HG03095 (cell line): ENCODE data around the gene SYCP2.

Experiments
- ATAC-seq: cut with Tn5 transposase; IDR thresholded peaks from one replicate; pipeline ENCODE4 v1.9.1; 2021; ENCODE audit warnings: moderate library complexity; ENCODE audit not compliant: unreplicated experiment

Gene SYCP2

DNA sequence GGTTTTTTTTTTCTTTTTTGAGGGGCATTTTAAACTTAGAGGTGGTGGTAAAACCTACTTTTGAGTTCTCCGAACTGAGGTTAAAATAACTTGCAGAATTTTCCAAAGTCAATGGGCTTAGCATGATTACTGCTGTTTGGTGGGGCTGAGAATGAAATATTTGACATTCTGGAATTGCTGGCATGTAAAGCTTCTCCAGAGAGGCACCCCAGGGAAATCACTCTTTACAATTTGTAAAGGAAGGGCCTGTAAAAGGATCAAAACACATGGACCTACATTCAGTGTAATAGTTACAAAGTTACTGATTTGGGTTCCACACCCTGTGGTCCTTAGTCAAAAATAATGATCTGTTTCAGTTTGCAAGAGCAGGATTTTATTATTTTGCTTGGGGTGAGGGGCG, 12.3 kb upstream of the SYCP2 start:
- no peak for ATAC-seq

DNA sequence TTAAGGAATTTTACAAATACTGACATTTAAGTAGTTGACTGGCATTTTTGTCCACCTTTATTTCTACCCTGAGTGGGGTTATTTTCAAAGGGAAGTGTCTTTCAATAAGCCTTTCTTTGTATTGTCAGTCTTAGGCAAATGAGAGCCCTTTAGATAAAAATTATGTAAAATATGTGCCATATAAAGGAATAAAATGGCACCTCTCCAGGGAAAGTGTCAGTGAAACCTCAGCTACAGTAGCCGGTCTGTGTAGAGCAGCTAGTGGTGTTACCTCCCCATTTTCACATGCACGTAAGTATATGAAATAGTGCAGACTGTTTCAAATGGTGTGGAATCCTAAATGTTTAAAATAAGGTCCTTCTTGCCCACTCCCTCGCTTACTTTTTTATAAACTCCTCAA, 11.7 kb upstream of the SYCP2 start:
- no peak for ATAC-seq

DNA sequence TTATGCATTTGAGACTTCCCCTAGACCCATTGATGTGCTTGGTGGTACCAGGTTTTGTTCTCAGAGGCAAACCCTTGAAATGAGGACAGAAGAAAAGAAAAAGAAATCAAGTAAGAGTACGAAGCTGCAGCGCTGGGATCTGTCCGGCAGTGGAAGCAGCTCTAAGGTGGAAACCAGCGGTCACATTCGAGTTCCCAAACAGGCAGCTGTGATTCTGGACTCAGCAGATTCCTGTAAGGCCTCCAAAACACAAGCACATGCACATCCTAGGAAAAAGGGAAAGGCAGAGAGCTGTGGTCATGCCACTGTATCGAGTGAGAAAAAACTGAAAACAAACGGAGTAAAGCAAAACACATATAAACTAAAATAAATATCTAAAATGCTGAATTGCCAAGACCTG, 11.3 kb upstream of the SYCP2 start:
- ATAC-seq: no peak

DNA sequence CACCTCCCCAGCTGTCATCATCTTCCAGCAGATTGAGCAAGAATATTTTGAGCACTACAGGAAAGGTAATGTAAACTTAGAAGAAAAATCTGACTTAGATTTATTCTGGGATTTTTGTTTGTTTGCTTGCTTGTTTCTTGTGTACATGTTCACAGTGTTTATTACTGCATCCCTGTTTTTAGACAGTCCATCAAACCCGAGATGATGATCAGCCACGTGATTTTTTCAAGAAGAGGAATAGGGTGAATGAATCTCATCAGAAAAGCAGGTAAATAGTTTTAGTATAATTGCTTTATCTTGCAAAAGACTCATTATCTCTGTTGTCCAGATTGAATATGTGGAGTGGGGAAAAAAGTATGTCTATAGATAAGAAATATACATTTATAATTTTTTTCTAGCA, 8.8 kb upstream of the SYCP2 start:
- ATAC-seq: no peak

DNA sequence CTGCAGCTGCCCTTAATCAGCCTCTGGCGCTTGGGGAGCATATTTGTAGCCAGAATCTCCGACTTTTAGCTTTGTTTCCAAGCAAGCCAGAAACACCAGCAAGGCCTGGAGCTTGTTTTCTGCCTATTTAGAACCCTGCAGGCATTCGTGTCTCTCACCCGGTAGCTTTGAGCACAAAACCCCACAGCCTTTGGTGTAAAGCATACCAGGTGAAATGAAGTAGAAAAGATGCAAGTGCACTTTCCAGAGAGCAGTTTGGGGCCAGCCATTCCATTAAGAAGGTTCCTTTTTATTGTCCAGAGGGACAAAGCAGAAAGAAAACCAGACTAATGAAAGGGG, 7.5 kb upstream of the SYCP2 start:
- ATAC-seq: no peak

DNA sequence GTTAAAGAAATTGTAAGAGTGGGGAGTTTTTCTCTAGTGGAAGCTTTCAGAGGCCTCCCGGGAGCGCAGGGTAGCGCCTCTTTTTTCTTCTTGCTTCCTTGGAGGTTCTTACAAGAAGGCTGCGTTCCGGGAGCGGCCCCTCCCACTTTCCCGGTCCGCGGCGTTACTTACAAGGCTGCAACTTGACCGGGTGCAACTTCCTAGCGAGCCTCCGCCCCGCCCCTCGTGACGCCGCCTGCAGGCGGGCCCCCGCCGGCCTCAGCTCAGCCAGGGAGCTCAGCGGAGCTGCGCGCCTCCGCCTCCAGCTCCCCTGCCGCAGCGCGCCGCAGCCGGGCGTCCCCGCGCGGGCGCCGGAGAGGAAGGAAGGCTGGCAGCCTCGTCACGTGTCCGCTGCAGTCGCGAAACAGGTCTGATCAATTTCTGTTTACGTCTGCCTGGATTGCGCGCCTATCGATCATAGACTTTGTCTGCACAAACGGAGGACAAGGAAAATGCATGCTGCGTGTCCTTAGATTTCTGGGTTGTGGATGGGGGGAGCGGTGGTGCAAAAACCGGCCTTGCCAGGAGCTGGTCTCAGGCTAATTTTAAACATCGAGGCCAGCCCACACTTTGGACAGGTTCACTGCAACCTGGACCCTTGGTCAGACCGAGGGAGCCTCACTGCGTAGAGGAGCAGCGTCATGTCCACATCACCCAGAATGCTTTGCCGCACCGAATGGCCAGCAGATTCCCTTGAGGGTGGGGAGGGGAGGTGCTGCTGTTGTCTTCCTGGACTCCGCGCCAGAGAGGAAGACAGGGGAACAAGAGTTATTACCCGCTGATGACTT, 6.9 kb upstream of the SYCP2 start, which contains the start of the genes FAM217B and PPP1R3D:
Gene FAM217B, plus strand, starts transcription at position 261 of the 827 bp plus-strand sequence. CDS start 3,555 bp downstream, outside the sequence.
Gene PPP1R3D, minus strand, starts transcription at position 177 of the 827 bp plus-strand sequence. CDS start 374 bp downstream, outside the sequence.
- ATAC-seq: peak; percentile 95

DNA sequence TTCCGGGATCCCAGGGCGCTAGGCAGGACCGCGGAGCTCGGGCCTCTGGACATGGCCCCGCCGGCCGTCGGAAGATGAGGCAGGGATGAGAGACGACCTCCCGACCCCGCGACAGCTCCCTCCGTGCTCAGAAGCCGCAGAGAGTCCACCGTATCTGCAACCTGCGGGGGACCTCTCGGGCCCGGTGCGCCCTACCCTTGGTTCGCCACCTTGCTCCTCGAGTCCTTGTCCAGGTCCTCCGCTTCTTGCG, 6.4 kb upstream of the SYCP2 start:
- ATAC-seq: peak; percentile 29

DNA sequence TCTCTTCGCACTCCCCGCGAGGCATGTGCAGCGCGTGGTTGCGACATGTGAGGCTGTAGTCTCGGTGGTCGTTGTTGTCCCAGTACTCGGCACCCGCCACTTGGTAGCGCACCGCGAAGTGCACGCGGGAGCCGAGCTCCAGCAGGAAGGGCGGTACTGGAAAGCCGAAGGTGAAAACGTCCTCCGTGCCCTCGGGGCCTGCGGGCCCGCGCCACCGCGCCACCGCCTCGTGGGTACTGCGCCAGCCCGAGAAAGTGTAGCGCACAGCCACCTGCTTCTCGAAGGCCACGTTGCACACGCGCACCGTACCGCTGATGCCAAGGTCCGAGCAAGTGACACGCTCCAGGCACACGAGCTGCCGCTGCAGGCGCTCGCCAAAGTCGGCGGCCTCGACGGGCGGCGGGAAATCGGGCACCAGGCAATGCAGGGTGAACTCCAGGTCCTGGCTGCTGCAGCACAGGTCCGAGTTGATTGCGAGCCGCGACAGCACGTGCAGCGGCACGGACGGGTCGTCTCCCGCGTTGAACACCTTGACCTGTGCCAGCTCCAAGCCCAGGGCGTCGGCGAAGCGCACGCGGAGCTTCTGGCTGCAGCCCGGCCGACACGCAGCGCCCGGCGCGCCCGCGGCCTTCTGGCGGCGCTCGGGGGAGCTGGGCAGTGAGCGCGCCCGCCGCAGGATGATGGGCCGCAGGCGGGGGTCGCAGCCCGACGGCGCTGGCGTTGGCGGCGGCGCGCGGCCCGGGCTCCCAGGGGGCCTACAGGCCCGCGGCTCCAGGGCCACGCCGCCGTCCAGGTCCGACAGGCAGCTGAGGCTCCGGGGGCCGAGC, 5.8 kb upstream of the SYCP2 start:
- ATAC-seq: peak; percentile 34

DNA sequence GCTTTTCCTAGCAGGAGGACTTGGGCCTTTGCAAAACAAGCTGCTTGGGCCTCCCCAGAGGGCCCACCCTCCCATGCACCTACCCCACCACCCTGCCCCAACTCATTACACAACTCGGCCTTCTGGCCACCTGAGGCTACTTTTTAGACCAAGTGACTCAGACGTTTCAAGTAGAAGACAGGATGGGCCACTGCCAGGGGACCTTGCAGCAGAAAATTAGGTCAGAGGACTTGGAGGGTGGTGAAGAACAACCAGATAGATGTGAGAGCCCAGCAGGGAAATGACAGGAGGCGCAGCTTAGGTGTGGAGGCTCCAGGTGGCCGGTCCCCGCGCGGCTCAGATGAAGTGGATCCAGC, 5.2 kb upstream of the SYCP2 start:
- ATAC-seq: no peak

DNA sequence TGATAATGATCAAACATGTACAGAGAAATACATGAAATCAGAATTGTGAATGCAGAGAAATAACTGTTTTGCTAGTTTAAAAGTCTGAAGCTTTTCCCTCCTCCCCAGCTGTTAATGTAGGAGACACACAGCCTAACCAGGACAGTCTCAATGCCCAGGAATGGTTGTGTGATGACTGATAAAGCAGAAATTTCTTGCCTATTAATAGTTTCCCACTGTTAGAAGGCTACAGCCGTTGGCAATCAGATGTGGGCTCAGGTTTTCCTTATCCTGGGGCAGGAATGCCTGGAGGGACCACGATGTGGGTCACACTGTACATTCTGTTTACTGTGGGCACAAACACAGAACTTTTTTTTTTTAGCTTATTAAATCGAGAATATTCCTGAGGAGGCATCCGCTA, 4.8 kb upstream of the SYCP2 start:
- no peak for ATAC-seq

DNA sequence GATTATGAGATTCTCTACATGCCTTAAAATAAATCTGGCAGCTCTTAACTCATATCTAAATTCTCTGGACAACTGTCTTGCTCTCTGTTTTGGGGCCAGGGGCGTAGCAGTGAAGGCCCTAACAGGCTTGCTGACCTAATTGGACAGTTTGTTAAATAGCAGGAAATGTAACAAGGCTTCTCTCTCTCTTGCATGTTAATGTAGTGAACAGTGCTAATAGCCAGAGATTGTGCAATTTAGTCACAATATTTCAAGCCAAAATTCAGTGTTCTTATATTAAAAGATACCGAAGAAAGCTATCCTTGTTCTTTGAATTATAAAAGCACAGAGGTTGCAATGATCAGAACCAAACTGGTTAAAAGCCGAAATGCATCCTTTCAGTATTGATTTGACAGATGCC, 3.7 kb upstream of the SYCP2 start:
- no peak for ATAC-seq

DNA sequence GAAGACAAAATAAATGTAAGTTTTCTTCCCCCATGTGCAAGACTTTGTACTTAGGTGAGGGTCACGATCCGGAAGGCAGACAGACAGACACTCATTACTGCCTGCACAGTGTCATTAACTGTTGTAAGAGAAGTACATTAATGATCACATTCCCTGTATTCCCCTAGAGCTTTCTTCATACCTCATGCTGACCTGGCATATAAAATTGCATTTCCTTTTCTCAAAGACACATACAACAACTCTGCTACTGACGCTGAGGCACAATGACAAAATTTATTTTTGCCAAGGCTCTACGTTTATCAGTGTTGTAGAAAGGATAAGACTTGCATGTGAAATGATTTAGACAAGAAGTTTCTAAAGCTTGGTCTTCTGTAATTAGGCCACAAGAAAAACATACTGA, 3.0 kb upstream of the SYCP2 start:
- ATAC-seq: no peak

DNA sequence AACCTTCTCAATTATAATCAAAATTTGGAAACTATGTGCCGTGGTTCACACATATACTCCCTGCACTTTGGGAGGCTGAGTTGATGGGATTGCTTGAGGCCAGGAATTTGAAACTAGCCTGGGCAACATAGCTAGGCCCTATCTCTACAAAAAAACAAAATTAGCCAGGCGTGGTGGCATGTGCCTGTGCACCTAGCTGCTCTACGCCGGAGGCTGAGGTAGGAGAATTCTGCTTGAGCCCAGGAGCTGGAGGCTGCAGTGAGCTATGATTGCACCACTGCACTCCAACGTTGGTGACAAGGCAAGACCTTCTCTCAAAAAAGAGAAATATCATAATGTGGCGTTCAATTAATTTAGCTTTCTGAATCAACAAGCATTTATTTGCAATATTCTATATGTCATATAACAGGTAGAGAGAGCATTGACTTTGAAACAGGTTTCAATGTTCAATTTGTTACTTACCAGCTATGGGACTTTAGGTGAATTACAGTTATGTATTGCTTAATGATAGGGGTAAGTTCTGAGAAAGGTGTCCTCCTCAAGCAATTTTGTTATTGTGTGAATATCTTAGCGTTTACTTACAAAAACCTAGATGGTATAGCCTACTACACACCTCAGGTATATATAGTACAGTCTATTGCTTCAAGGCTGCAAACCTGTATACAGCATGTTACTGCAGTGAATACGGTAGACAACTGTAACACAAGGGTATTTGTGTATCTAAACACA, 2.2 kb upstream of the SYCP2 start:
- ATAC-seq: no peak

DNA sequence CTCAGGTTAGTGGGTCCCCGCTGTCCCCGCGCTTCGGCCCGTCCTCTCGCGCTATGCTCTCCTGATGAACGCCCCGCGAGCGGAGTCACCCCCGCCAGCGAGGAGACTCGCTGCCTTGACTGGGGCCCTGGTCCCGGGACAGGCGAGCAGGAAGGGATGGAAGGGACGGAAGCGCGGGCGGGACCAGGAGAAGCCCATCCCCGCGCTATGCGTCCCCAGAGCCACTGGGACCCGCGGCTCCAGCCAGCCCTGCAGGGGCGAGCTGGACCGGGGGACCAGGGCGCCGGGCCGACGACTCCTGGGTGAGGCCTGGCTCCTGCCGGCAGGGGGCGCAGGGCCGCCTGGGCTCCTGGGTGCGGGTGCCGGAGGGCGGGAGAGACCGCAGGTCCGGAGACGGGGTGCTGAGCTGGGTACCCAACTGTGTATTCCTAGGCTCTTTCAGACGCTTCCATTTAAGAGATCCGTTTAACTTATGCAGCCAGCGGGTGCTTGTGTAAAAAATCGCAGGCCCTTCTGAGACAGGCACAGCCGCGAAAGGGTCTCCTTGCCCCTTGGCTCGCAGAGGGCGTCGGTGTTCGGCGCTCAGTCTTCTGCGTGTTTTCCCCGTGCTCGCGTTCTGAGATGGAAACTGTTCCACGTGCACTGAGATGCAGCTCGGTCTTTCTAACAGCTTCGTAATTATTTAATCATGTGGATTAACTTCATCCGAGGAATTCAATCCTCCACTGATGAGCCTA, 580 bp upstream of the SYCP2 start:
- ATAC-seq: peak; percentile 87

DNA sequence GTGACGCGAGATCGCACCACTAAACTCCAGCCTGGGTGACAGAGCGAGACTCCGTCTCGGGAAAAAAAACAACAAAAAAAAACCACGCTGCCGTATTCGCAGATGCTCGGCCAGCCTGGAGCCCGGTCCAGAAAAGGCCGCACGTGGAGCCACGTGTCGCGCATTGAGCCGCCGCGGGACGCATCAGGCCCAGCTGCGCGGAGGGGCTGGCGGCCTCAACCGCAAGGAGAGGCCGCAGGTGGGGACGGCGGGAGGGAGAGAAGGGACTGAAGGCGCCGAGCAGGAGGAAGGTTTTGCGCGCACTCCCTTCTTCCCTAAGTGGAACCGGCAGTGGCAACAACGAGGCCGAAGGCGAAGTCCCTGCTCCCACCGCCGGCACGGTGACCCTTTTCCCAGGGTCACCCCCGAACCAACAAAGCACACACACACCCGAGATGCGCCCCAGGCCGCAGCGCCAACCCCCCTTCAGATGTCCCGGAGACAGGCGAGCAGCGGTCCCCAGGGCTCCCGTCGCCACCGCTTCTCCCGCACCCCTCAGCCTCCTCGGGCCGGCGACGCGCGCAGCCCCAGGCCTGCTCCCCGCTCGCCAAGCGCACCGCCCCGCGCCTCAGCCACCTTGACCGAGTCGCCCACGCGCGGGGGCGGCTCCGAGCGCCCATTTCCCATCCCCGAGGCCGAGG, 681 bp downstream of the SYCP2 start:
- no peak for ATAC-seq

DNA sequence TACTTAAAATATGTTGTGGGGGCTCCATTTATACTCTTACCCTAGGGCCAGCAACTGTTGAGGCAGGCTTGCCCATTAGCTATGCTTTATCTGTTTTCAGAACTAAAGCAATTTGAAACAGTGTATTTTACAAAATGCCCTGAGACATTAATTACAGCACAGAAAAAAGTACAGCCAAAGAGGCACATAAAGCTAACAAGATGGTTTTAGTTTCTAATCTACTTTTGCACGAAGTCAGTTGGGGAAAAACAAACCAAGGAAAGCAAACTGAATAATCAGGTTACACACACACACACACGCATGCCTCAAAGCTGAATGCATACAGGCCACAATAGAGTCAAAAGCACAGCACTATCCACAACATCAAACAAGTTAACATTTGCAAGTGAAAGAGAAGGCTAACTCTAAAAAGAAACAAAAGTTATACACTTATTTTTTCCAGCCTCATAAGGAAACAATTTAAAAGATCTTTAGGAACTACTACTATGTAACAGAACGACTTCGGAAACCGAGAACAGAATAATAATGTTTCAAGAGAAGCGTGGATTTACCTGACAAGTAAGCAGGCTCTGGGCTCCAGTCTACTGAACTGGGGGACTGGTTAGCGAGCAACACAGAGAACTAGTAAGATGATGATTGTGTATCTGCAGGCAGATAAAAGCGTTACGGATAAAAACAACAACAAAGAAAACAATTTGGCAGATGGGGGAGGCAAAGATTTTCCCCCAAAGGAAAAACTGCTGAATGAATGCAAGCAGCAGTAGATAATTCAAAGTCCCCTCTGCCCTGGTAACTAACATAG, 1.7 kb downstream of the SYCP2 start:
- no peak for ATAC-seq

DNA sequence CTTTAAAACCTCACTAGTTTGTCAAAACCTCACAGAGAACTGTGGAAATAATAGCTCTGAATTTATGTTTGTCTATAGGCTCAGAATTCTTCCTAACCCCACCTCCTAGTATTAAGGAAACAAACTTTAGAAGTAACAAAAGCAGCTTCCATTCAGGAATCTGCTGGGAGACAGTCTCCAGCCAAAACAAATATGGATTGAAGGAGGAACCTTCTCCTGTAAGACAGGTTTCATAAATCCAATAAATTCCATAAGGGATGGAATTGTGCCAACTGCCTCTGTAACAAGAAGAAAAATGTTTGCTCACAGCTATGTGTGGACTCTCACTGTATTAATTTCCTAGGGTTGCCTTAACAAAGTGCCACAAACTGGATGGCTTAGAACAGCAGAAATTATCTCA, 7.5 kb downstream of the SYCP2 start:
- ATAC-seq: no peak

DNA sequence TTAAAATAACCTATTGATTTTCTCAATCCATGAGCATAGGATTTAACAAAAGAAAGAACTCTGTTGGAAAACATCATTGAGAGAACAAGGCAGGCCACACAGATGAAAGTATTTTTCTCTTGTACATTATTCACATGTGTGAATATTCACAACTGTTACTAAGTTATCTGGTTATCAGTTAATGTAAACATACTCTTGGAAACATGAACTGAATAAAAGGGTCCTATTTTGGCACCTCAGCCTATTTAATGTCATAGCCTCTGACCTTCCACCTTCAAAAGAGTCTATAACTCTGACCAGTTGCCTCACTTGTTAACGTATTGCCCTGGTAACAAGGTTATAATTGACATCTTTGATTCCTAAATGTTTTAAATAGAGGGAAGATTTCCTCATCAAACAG, 8.1 kb downstream of the SYCP2 start:
- no peak for ATAC-seq

DNA sequence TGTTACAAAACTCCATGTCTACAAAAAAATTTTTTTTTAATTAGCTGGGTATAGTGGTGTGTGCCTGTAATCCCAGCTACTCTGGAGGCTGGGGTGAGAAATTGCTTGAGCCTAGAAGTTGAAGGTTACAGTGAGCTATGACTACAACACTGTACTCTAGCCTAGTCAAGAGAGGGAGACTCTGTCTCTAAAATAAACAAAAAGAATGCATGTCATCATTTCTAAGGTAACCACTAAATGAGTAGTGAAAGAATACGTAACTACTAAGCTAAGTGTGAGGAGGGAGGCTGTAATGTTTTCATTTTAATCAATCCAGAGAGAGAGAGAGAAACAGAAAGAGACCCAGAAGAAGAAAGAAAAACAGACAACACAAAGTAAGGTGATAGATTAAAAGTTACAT, 9.9 kb downstream of the SYCP2 start:
- ATAC-seq: no peak

DNA sequence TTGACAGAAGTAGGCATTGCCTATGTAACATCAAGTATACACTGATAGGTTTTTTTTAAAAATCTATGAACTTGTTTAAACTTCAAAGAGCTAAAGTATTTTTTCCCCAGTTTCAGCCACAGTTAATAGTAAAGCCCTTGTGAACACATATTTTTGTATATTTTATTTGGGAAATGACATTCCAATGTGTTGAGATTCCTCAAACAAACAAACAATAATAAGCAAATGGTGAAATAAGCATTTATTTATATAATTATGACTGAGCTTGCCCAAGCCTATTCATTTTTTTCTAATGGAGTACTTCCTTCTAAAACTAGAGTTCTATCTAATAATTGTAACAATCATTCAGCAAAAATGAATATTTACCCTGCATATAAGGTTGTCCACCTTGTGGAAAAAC, 12.5 kb downstream of the SYCP2 start:
- ATAC-seq: no peak
